Activated CD4-positive, alpha-beta memory T cell treated with anti-CD3 and anti-CD28 coated beads, Interleukin-2, amount 10 ng/mL, durations not matched to agents 7 days and 5 days (primary cell): Measurements from ENCODE around the gene CTNNA3. TPM values are rescaled to one million over a fixed set of nuclear protein-coding genes. Genes with fewer than 3 reads are reported as not detected.

Experiments used
- CTCF ChIA-PET: fragments of 350-600 bp; sonication (Branson Sonifier 250); formaldehyde crosslinking; loops from one replicate; lab custom pipeline; 2021; ENCODE audit warnings: antibody characterized with exemption, inconsistent platforms; lab: Charles Lee
- POLR2A ChIA-PET: fragments of 350-600 bp; sonication (Branson Sonifier 250); formaldehyde crosslinking; loops from one replicate; lab custom pipeline; 2021; ENCODE audit warnings: antibody characterized with exemption; lab: Charles Lee
- DNase-seq: peaks from one replicate; pipeline ENCODE4 v3.0.0-alpha.2; 2020
- H3K27ac Mint-ChIP-seq: one replicate; pipeline ENCODE4 v1.8.0; 2021; ENCODE audit warnings: mild to moderate bottlenecking, mixed read lengths
- H3K27me3 Mint-ChIP-seq: one replicate; pipeline ENCODE4 v1.8.0; 2021; ENCODE audit warnings: mixed read lengths
- H3K36me3 Mint-ChIP-seq: one replicate; pipeline ENCODE4 v1.8.0; 2021; ENCODE audit warnings: low read depth, mixed read lengths
- H3K4me1 Mint-ChIP-seq: one replicate; pipeline ENCODE4 v1.8.0; 2021; ENCODE audit warnings: mixed read lengths
- H3K4me3 Mint-ChIP-seq: one replicate; pipeline ENCODE4 v1.8.0; 2021; ENCODE audit warnings: mild to moderate bottlenecking, mixed read lengths
- H3K9me3 Mint-ChIP-seq: one replicate; pipeline ENCODE4 v1.8.0; 2021; ENCODE audit warnings: mixed read lengths
- total RNA-seq, 2 experiments: library from RNA; stranded (reverse); gene quantifications; one replicate each; pipeline ENCODE4 v1.2.3, GENCODE V29; 2021

The CTNNA3 gene
- total RNA-seq, 2 experiments from 2014 or later: 0.78 TPM; not detected in 1

- H3K4me1 Mint-ChIP-seq: no peaks in the 10 kb centered on the region
- CTCF ChIA-PET: no interaction called here
Observed at GRCh38 chr10:66301078-66301477, 1394.9 kb downstream of the CTNNA3 start.

GRCh38 chr10:66295602-66296001 is 1400.4 kb downstream of the CTNNA3 start:
- Mint-ChIP-seq H3K4me1 (no peaks in the 10 kb centered on the region), H3K27ac (no peak overlapping the region), H3K36me3 (no peaks in the 10 kb centered on the region), H3K9me3 (no peaks in the 10 kb centered on the region), H3K27me3 (no peaks in the 10 kb centered on the region), H3K4me3 (no peak overlapping the region)
- no peak for DNase-seq
- CTCF ChIA-PET: no interaction called here
- POLR2A ChIA-PET: no interaction called here

More at GRCh38 chr10:66301078-66301477, 1394.9 kb downstream of the CTNNA3 start:
- POLR2A ChIA-PET: no interaction called here
- H3K27me3 Mint-ChIP-seq: no peaks in the 10 kb centered on the region
- no peaks in the 10 kb centered on the region for H3K36me3 Mint-ChIP-seq
- no peaks in the 10 kb centered on the region for H3K9me3 Mint-ChIP-seq
- no peak overlapping the region for H3K27ac Mint-ChIP-seq
- H3K4me3 Mint-ChIP-seq: no peak overlapping the region
- no peak for DNase-seq

GRCh38 chr10:66294538-66294937 is 1401.5 kb downstream of the CTNNA3 start:
- ChIA-PET POLR2A (no interaction called here), CTCF (no interaction called here)
- H3K36me3 Mint-ChIP-seq: no peaks in the 10 kb centered on the region
- H3K27ac Mint-ChIP-seq: no peak overlapping the region
- no peaks in the 10 kb centered on the region for H3K27me3 Mint-ChIP-seq
- no peak overlapping the region for H3K4me3 Mint-ChIP-seq
- H3K9me3 Mint-ChIP-seq: no peaks in the 10 kb centered on the region
- DNase-seq: no peak
- no peaks in the 10 kb centered on the region for H3K4me1 Mint-ChIP-seq

- POLR2A ChIA-PET: no interaction called here
- Mint-ChIP-seq H3K4me3 (no peak overlapping the region), H3K27me3 (no peaks in the 10 kb centered on the region), H3K9me3 (no peaks in the 10 kb centered on the region), H3K27ac (no peak overlapping the region), H3K36me3 (no peaks in the 10 kb centered on the region), H3K4me1 (no peaks in the 10 kb centered on the region)
- CTCF ChIA-PET: no interaction called here
- no peak for DNase-seq
Observed at GRCh38 chr10:66292922-66293321, 1403.1 kb downstream of the CTNNA3 start.

GRCh38 chr10:66292456-66292855 is 1403.5 kb downstream of the CTNNA3 start:
- H3K4me3 Mint-ChIP-seq: no peak overlapping the region
- H3K27ac Mint-ChIP-seq: no peak overlapping the region
- ChIA-PET CTCF (no interaction called here), POLR2A (no interaction called here)
- no peaks in the 10 kb centered on the region for H3K27me3 Mint-ChIP-seq
- H3K9me3 Mint-ChIP-seq: no peaks in the 10 kb centered on the region
- DNase-seq: no peak
- no peaks in the 10 kb centered on the region for H3K4me1 Mint-ChIP-seq
- no peaks in the 10 kb centered on the region for H3K36me3 Mint-ChIP-seq

- POLR2A ChIA-PET: no interaction called here
- DNase-seq: no peak
- Mint-ChIP-seq H3K27ac (no peak overlapping the region), H3K27me3 (no peaks in the 10 kb centered on the region), H3K36me3 (no peaks in the 10 kb centered on the region), H3K4me1 (no peaks in the 10 kb centered on the region), H3K9me3 (no peaks in the 10 kb centered on the region), H3K4me3 (no peak overlapping the region)
- CTCF ChIA-PET: no interaction called here
Observed at GRCh38 chr10:66291133-66291532, 1404.9 kb downstream of the CTNNA3 start.

- ChIA-PET CTCF (no interaction called here), POLR2A (no interaction called here)
Observed at GRCh38 chr10:66284621-66285020, 1411.4 kb downstream of the CTNNA3 start.

GRCh38 chr10:66283874-66284464 is 1412.0 kb downstream of the CTNNA3 start:
- no peak overlapping the region for H3K4me3 Mint-ChIP-seq
- DNase-seq: no peak
- CTCF ChIA-PET: no interaction called here
- H3K9me3 Mint-ChIP-seq: no peaks in the 10 kb centered on the region
- H3K27ac Mint-ChIP-seq: no peak overlapping the region
- no peaks in the 10 kb centered on the region for H3K36me3 Mint-ChIP-seq
- POLR2A ChIA-PET: no interaction called here
- H3K4me1 Mint-ChIP-seq: no peaks in the 10 kb centered on the region
- no peaks in the 10 kb centered on the region for H3K27me3 Mint-ChIP-seq

More at GRCh38 chr10:66284621-66285020, 1411.4 kb downstream of the CTNNA3 start:
- Mint-ChIP-seq H3K9me3 (no peaks in the 10 kb centered on the region), H3K4me1 (no peaks in the 10 kb centered on the region), H3K27me3 (no peaks in the 10 kb centered on the region), H3K27ac (no peak overlapping the region), H3K36me3 (no peaks in the 10 kb centered on the region), H3K4me3 (no peak overlapping the region)
- DNase-seq: no peak

GRCh38 chr10:66283064-66283463 is 1412.9 kb downstream of the CTNNA3 start:
- ChIA-PET POLR2A (no interaction called here), CTCF (no interaction called here)
- no peaks in the 10 kb centered on the region for H3K36me3 Mint-ChIP-seq
- no peak overlapping the region for H3K27ac Mint-ChIP-seq
- no peaks in the 10 kb centered on the region for H3K27me3 Mint-ChIP-seq
- H3K4me3 Mint-ChIP-seq: no peak overlapping the region
- H3K9me3 Mint-ChIP-seq: no peaks in the 10 kb centered on the region
- no peak for DNase-seq
- H3K4me1 Mint-ChIP-seq: no peaks in the 10 kb centered on the region

- no peak overlapping the region for H3K4me3 Mint-ChIP-seq
- CTCF ChIA-PET: no interaction called here
Observed at GRCh38 chr10:66281327-66281726, 1414.7 kb downstream of the CTNNA3 start.

GRCh38 chr10:66277481-66277880 is 1418.5 kb downstream of the CTNNA3 start:
- Mint-ChIP-seq H3K36me3 (no peaks in the 10 kb centered on the region), H3K4me1 (no peaks in the 10 kb centered on the region), H3K4me3 (no peak overlapping the region), H3K27ac (no peak overlapping the region), H3K9me3 (no peaks in the 10 kb centered on the region), H3K27me3 (no peaks in the 10 kb centered on the region)
- no peak for DNase-seq
- ChIA-PET POLR2A (no interaction called here), CTCF (no interaction called here)

More at GRCh38 chr10:66281327-66281726, 1414.7 kb downstream of the CTNNA3 start:
- Mint-ChIP-seq H3K27me3 (no peaks in the 10 kb centered on the region), H3K9me3 (no peaks in the 10 kb centered on the region), H3K36me3 (no peaks in the 10 kb centered on the region), H3K4me1 (no peaks in the 10 kb centered on the region), H3K27ac (no peak overlapping the region)
- POLR2A ChIA-PET: no interaction called here
- no peak for DNase-seq

GRCh38 chr10:66273966-66274519 is 1422.0 kb downstream of the CTNNA3 start:
- Mint-ChIP-seq H3K27ac (no peak overlapping the region), H3K27me3 (no peaks in the 10 kb centered on the region), H3K4me1 (no peaks in the 10 kb centered on the region), H3K9me3 (no peaks in the 10 kb centered on the region), H3K36me3 (no peaks in the 10 kb centered on the region), H3K4me3 (no peak overlapping the region)
- no peak for DNase-seq
- POLR2A ChIA-PET: no interaction called here
- CTCF ChIA-PET: no interaction called here

- H3K4me1 Mint-ChIP-seq: no peaks in the 10 kb centered on the region
- H3K27ac Mint-ChIP-seq: no peak overlapping the region
- ChIA-PET POLR2A (no interaction called here), CTCF (no interaction called here)
- H3K9me3 Mint-ChIP-seq: no peaks in the 10 kb centered on the region
- no peak overlapping the region for H3K4me3 Mint-ChIP-seq
- H3K36me3 Mint-ChIP-seq: no peaks in the 10 kb centered on the region
- no peak for DNase-seq
- H3K27me3 Mint-ChIP-seq: no peaks in the 10 kb centered on the region
Observed at GRCh38 chr10:66265398-66265797, 1430.6 kb downstream of the CTNNA3 start.

- Mint-ChIP-seq H3K27me3 (no peaks in the 10 kb centered on the region), H3K27ac (no peak overlapping the region), H3K4me1 (no peaks in the 10 kb centered on the region), H3K4me3 (no peak overlapping the region), H3K9me3 (peaks cover 6% of the 10 kb centered on the region), H3K36me3 (no peaks in the 10 kb centered on the region)
- ChIA-PET CTCF (no interaction called here), POLR2A (no interaction called here)
- DNase-seq: no peak
Observed at GRCh38 chr10:66259836-66260235, 1436.2 kb downstream of the CTNNA3 start.
